RWPE1 (cell line): ENCODE measurements around the gene SFT2D1.
"Not testable (repeated sequence)": the region's sequence is repeated elsewhere in the genome, so short reads cannot be mapped to it uniquely, and the experiment has no call there.

Experiments
- CTCF ChIA-PET: fragments of 350-600 bp; sonication (Branson Sonifier 250); formaldehyde crosslinking; extraction: SDS; loops from one replicate; lab custom pipeline; 2021; lab: Yijun Ruan, JAX
- POLR2A ChIA-PET: fragments of 400-600 bp; formaldehyde crosslinking; extraction: SDS; loops from one replicate; lab custom pipeline; 2020; ENCODE audit warnings: antibody characterized with exemption; ENCODE audit not compliant: low non-redundant PET; lab: Yijun Ruan, JAX
- DNase-seq: peaks from one replicate; pipeline ENCODE4 v3.0.0; 2012; ENCODE audit warnings: low spot score
- H3K27ac ChIP-seq: fragments of 450-650 bp; 2 replicates; pipeline ENCODE4 v1.5.1; 2017
- CTCF ChIP-seq: fragments of 450-650 bp; conservative IDR thresholded peaks from 2 replicates; pipeline ENCODE4 v1.5.1; 2017; ENCODE audit warnings: low read depth, mild to moderate bottlenecking

The SFT2D1 gene

GRCh38 chr6:166348305-166348949 is 6.1 kb upstream of the SFT2D1 start:
- ChIA-PET CTCF (no interaction called here), POLR2A (no interaction called here)
- no peak for DNase-seq
- H3K27ac ChIP-seq = no peak overlapping the region
- no peak for TF ChIP-seq CTCF

- POLR2A ChIA-PET = no interaction called here
- H3K27ac ChIP-seq = no peak overlapping the region
- no peak for TF ChIP-seq CTCF
- CTCF ChIA-PET = no interaction called here
- no peak for DNase-seq
Observed at GRCh38 chr6:166346965-166347364, 4.6 kb upstream of the SFT2D1 start.

- no peak overlapping the region for H3K27ac ChIP-seq
- DNase-seq = no peak
- TF ChIP-seq CTCF = no peak
- CTCF ChIA-PET = no interaction called here
- POLR2A ChIA-PET = no interaction called here
Observed at GRCh38 chr6:166346449-166346848, 4.1 kb upstream of the SFT2D1 start.

GRCh38 chr6:166345672-166346071 is 3.3 kb upstream of the SFT2D1 start:
- POLR2A ChIA-PET, DNase-seq, CTCF ChIA-PET, H3K27ac ChIP-seq: not testable (repeated sequence)

- POLR2A ChIA-PET, CTCF ChIA-PET, H3K27ac ChIP-seq, DNase-seq: not testable (repeated sequence)
Observed at GRCh38 chr6:166344921-166345320, 2.6 kb upstream of the SFT2D1 start.

GRCh38 chr6:166344240-166344639 is 1.9 kb upstream of the SFT2D1 start:
- DNase-seq = no peak
- H3K27ac ChIP-seq = no peak overlapping the region
- CTCF ChIA-PET = no interaction called here
- no peak for TF ChIP-seq CTCF
- POLR2A ChIA-PET = no interaction called here

- CTCF ChIA-PET = no interaction called here
- no peak for TF ChIP-seq CTCF
- DNase-seq = no peak
- POLR2A ChIA-PET = no interaction called here
- H3K27ac ChIP-seq = peak overlapping the region; percentile 74; the same call in 1 of the 2 replicates
Observed at GRCh38 chr6:166343150-166343487, 774 bp upstream of the SFT2D1 start.

- no peak for TF ChIP-seq CTCF
- no peak for DNase-seq
- H3K27ac ChIP-seq = peak overlapping the region; percentile 74
- CTCF ChIA-PET = no interaction called here
- POLR2A ChIA-PET = no interaction called here
Observed at GRCh38 chr6:166341977-166342348, 382 bp downstream of the SFT2D1 start.
